ENCODE results near the gene TAF10. TPM values are rescaled to one million over a fixed set of nuclear protein-coding genes. Genes with fewer than 3 reads are reported as not detected.
A peak's percentile ranks its signal among the peaks of the same experiment; 100 is the strongest.

The TAF10 gene
- total RNA-seq, 1 donor from 2014 or later: 113 TPM

DNA sequence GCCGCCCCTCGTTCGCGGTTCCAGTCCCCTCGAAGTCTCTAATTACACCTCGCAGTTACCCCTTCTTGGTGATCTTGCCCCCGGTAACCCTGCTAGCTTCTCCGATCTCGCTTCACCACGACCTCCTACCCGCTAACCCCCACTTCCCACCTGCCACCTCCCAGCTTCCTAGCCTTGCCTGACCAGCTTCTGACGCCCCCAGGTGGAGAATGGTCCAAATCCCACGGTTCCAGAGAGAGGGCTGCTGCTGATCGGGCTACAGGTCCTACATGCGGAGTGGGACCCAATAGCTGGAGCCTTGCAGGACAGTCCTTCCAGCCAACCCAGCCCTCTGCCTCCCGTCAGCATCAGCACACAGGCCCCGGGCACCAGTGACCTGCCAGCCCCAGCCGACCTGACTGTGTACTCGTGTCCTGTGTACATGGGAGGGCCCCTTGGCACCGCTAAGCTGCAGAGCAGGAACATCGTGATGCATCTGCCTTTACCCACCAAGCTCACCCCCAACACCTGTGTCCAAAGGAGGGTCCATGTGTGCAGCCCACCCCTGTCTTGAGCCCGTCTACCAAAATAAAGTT is 40.5 kb downstream of the TAF10 start:
- no peaks in the 10 kb centered on the region for H3K27me3 ChIP-seq (ENCODE audit: insufficient read depth, low read length)
- DNase-seq (ENCODE audit: low read depth) (no peak), FAIRE-seq (no peak)
- no peak overlapping the region for H3K27ac Mint-ChIP-seq (ENCODE audit: unreplicated experiment)
- TF ChIP-seq CTCF (IDR thresholded peaks at IDR 0.05; ENCODE audit: insufficient read depth, low read depth, low read length) (no peak), EZH2 (IDR thresholded peaks at IDR 0.05; ENCODE audit: insufficient read depth, low read length) (no peak)
- H3K36me3 Mint-ChIP-seq (ENCODE audit: low read depth, unreplicated experiment): peaks cover 12% of the 10 kb centered on the region
- peaks cover 15% of the 10 kb centered on the region for H3K4me1 ChIP-seq (ENCODE audit: insufficient read depth, low read length)
- H3K4me3 Mint-ChIP-seq (ENCODE audit: unreplicated experiment): no peak overlapping the region
- no peaks in the 10 kb centered on the region for H3K79me2 ChIP-seq (ENCODE audit: insufficient read depth, low read length)
- peak overlapping the region; percentile 27 for H3K4me2 ChIP-seq (ENCODE audit: low read length)
- peaks cover 20% of the 10 kb centered on the region for H4K20me1 ChIP-seq (ENCODE audit: insufficient read depth, low read length)
- no peak overlapping the region for H3K27ac ChIP-seq (ENCODE audit: low read depth, low read length)
- H3K27me3 Mint-ChIP-seq (ENCODE audit: low read depth, unreplicated experiment): peaks cover under 1% of the 10 kb centered on the region
- no peaks in the 10 kb centered on the region for H3K36me3 ChIP-seq (ENCODE audit: insufficient read depth, low read length)
- no peak overlapping the region for H2AFZ ChIP-seq (ENCODE audit: low read depth, low read length)
- no peak overlapping the region for H3K4me3 ChIP-seq (ENCODE audit: insufficient read depth, low read depth, low read length)
- peaks cover 3% of the 10 kb centered on the region for H3K9me3 Mint-ChIP-seq (ENCODE audit: unreplicated experiment)
- no peak overlapping the region for H3K9ac ChIP-seq (ENCODE audit: low read length)
- H3K9me3 ChIP-seq (ENCODE audit: insufficient read depth, low read depth, low read length): no peaks in the 10 kb centered on the region
- H3K4me1 Mint-ChIP-seq (ENCODE audit: low read depth, unreplicated experiment): peaks cover 22% of the 10 kb centered on the region

- H3K4me1 Mint-ChIP-seq (ENCODE audit: low read depth, unreplicated experiment): peaks cover 21% of the 10 kb centered on the region
- no peak overlapping the region for H3K27ac Mint-ChIP-seq (ENCODE audit: unreplicated experiment)
- Histone ChIP-seq H3K4me1 (ENCODE audit: insufficient read depth, low read length) (peaks cover 14% of the 10 kb centered on the region), H3K27me3 (ENCODE audit: insufficient read depth, low read length) (no peaks in the 10 kb centered on the region), H4K20me1 (ENCODE audit: insufficient read depth, low read length) (peaks cover 20% of the 10 kb centered on the region), H3K4me3 (ENCODE audit: insufficient read depth, low read depth, low read length) (no peak overlapping the region), H3K9me3 (ENCODE audit: insufficient read depth, low read depth, low read length) (no peaks in the 10 kb centered on the region), H3K36me3 (ENCODE audit: insufficient read depth, low read length) (no peaks in the 10 kb centered on the region), H3K9ac (ENCODE audit: low read length) (no peak overlapping the region), H3K4me2 (ENCODE audit: low read length) (no peak overlapping the region), H3K27ac (ENCODE audit: low read depth, low read length) (no peak overlapping the region), H2AFZ (ENCODE audit: low read depth, low read length) (no peak overlapping the region), H3K79me2 (ENCODE audit: insufficient read depth, low read length) (no peaks in the 10 kb centered on the region)
- peaks cover 3% of the 10 kb centered on the region for H3K27me3 Mint-ChIP-seq (ENCODE audit: low read depth, unreplicated experiment)
- DNase-seq (ENCODE audit: low read depth) (no peak), FAIRE-seq (no peak)
- peaks cover 3% of the 10 kb centered on the region for H3K9me3 Mint-ChIP-seq (ENCODE audit: unreplicated experiment)
- TF ChIP-seq CTCF (IDR thresholded peaks at IDR 0.05; ENCODE audit: insufficient read depth, low read depth, low read length) (no peak), EZH2 (IDR thresholded peaks at IDR 0.05; ENCODE audit: insufficient read depth, low read length) (no peak)
- H3K4me3 Mint-ChIP-seq (ENCODE audit: unreplicated experiment): no peak overlapping the region
- H3K36me3 Mint-ChIP-seq (ENCODE audit: low read depth, unreplicated experiment): peaks cover 13% of the 10 kb centered on the region
Observed at GRCh38 chr11:6570691-6571427, 41.2 kb downstream of the TAF10 start.

GRCh38 chr11:6569706-6570105 is 42.3 kb downstream of the TAF10 start:
- Mint-ChIP-seq H3K4me3 (ENCODE audit: unreplicated experiment) (no peak overlapping the region), H3K9me3 (ENCODE audit: unreplicated experiment) (peaks cover 3% of the 10 kb centered on the region), H3K27me3 (ENCODE audit: low read depth, unreplicated experiment) (peaks cover 3% of the 10 kb centered on the region), H3K4me1 (ENCODE audit: low read depth, unreplicated experiment) (peaks cover 17% of the 10 kb centered on the region), H3K36me3 (ENCODE audit: low read depth, unreplicated experiment) (peaks cover 13% of the 10 kb centered on the region), H3K27ac (ENCODE audit: unreplicated experiment) (no peak overlapping the region)
- Histone ChIP-seq H3K79me2 (ENCODE audit: insufficient read depth, low read length) (no peaks in the 10 kb centered on the region), H3K27me3 (ENCODE audit: insufficient read depth, low read length) (no peaks in the 10 kb centered on the region), H3K36me3 (ENCODE audit: insufficient read depth, low read length) (peaks cover 2% of the 10 kb centered on the region), H3K4me1 (ENCODE audit: insufficient read depth, low read length) (peaks cover 14% of the 10 kb centered on the region), H4K20me1 (ENCODE audit: insufficient read depth, low read length) (peaks cover 17% of the 10 kb centered on the region), H3K9ac (ENCODE audit: low read length) (no peak overlapping the region), H3K27ac (ENCODE audit: low read depth, low read length) (no peak overlapping the region), H2AFZ (ENCODE audit: low read depth, low read length) (no peak overlapping the region), H3K4me3 (ENCODE audit: insufficient read depth, low read depth, low read length) (no peak overlapping the region), H3K4me2 (ENCODE audit: low read length) (no peak overlapping the region), H3K9me3 (ENCODE audit: insufficient read depth, low read depth, low read length) (no peaks in the 10 kb centered on the region)
- FAIRE-seq (no peak), DNase-seq (ENCODE audit: low read depth) (no peak)
- TF ChIP-seq CTCF (IDR thresholded peaks at IDR 0.05; ENCODE audit: insufficient read depth, low read depth, low read length): no peak
- no peak for TF ChIP-seq EZH2 (IDR thresholded peaks at IDR 0.05; ENCODE audit: insufficient read depth, low read length)
